PC-3 (cell line): Measurements from ENCODE around the gene CUEDC1.

ENCODE experiments used
- EZH2 ChIP-seq: fragments of 300-600 bp; sonication (generic); IDR thresholded peaks from one replicate; pipeline ENCODE4 v1.6.1; 2017; ENCODE audit warnings: antibody characterized with exemption, mild to moderate bottlenecking, low read length; ENCODE audit not compliant: unreplicated experiment
- EZH2phosphoT487 ChIP-seq: fragments of 300-600 bp; sonication (generic); IDR thresholded peaks from 2 replicates; pipeline ENCODE4 v1.6.1; 2018; ENCODE audit warnings: mild to moderate bottlenecking, antibody characterized with exemption, low read length, borderline replicate concordance
- TF ChIP-seq, protein P1 (sequence below): fragments of 300-600 bp; sonication (generic); conservative IDR thresholded peaks from 2 replicates; pipeline ENCODE4 v1.5.1; 2017; ENCODE audit warnings: antibody characterized with exemption, low read depth, mild to moderate bottlenecking, low read length

DNA sequence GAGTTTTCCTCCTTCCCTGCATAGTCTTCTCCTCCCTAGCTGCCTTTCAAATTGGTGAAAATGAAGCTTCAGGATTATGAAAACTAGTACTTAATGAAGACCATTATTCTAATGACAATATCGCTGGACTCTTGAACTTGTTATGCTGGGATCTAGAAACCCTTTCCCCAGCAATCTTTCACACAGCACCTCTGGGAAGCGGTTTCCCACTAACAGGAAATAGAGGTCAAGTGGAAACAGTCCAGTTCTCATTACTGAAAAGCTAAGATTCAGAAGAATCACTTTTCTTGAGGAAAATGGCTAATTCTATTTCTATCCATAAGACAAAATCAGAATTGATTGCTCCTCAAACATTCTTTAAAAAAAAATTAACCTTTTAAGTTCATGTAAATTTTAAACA is 34.8 kb upstream of the CUEDC1 start:
- TF ChIP-seq, protein P1, sequence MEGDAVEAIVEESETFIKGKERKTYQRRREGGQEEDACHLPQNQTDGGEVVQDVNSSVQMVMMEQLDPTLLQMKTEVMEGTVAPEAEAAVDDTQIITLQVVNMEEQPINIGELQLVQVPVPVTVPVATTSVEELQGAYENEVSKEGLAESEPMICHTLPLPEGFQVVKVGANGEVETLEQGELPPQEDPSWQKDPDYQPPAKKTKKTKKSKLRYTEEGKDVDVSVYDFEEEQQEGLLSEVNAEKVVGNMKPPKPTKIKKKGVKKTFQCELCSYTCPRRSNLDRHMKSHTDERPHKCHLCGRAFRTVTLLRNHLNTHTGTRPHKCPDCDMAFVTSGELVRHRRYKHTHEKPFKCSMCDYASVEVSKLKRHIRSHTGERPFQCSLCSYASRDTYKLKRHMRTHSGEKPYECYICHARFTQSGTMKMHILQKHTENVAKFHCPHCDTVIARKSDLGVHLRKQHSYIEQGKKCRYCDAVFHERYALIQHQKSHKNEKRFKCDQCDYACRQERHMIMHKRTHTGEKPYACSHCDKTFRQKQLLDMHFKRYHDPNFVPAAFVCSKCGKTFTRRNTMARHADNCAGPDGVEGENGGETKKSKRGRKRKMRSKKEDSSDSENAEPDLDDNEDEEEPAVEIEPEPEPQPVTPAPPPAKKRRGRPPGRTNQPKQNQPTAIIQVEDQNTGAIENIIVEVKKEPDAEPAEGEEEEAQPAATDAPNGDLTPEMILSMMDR = no peak
- TF ChIP-seq EZH2phosphoT487 = no peak
- no peak for TF ChIP-seq EZH2
